GM18868 (cell line): ENCODE data around the gene GREB1L.

Source experiments
- ATAC-seq: cut with Tn5 transposase; IDR thresholded peaks from one replicate; pipeline ENCODE4 v1.9.1; 2021; ENCODE audit warnings: mild to moderate bottlenecking, moderate library complexity; ENCODE audit not compliant: unreplicated experiment

Gene GREB1L

DNA sequence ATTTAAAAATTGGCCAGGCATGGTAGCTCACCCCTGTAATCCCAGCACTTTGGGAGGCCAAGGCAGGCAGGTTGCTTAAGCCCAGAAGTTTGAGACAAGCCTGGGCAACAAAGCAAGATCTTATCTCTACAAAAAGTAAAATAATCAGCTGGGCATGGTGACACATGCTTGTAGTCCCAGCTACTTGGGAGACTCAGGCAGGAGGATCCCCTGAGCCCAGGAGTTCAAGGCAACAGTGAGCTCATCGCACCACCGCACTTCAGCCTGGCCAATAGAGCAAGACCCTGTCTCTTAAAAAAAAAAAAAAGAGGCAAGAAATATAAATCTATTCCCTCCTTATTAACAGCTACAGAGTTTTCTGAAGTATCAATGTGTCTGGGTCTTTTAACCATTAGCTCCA is 306.6 kb downstream of the GREB1L start:
- no peak for ATAC-seq

DNA sequence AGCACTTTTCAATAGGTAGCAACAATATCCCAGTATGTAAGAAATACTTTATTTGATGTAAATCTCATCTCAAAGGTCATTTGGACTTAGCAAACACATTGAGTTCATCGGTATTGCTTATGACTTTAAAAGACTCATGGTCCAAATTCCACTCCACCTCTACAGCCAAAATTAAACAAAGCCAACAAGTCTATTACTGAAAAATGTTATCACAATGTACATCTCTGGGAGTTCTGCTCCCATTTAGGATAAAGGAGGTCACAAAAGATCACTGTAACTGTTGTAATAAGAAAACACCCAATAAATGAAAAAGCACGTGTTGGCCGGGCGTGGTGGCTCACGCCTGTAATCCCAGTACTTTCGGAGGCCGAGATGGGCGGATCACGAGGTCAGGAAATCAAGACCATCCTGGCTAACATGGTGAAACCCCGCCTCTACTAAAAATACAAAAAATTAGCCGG is 308.5 kb downstream of the GREB1L start:
- ATAC-seq = no peak

DNA sequence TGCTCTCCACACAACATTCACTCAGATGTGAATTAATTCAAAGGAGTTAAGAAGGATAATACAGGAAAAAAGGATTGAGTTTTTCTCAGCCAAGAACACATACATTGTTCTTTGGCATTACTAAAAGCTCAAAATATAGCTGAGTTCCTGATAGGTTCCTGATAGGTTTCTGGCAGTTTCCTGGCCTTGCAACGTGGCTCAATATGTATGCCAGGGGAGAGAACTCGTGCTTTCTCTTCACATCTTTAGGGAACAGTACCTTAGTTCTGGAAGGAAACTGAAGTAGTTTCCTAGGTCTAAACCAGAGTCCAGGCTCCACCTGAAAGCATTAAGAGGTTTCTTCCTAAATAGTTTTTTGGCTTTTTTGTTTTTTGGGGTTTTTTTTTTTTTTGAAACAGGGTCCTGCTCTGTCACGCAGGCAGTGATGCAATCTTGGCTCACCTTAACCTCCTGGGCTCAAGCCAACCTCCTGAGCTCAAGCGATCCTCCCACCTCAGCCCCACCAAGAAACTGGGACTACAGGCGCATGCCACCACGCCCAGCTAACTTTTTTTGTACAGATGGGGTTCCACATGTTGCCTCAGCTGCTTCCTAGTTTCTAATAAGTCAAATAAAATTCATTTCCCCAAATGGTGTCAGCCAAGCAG is 315.7 kb downstream of the GREB1L start:
- no peak for ATAC-seq

DNA sequence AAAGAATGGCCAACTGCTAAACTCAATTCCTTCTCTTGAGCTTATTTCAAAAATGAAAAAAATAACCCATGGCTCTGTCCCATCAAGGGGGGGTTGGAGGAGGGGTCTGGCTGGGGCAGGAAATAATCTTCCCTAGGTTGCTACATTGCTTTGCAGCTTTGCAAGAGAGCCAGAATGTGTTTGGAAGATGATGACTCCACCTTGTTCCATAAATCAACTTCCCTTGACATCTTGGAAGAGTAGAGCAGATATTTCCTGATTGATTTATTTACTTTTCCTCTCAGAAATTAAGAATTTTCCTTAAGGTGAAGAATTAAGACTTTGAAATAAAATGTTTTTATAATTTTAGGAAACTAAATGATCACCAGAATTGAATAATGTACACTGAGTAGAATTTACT is 317.2 kb downstream of the GREB1L start:
- ATAC-seq = no peak

DNA sequence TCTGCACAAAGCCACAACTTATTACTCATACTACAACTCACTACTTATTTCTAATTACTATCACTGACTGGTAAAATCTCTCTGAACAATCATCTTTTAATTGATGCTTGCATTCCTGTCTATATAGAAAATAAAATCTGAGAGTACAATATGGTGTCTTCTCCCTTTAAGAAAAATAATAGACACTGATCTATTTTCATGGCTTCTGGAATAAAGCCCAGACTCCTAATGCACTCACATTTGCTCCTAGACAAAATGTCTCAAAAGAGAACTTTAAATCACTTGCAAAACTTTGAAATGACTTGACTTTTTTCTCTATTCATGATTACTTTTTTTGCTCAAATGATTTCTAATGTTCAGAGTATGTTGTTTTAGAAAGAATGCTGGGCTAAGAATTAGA is 329.7 kb downstream of the GREB1L start:
- no peak for ATAC-seq
